K562 (cell line): ENCODE data around the gene SSBP2. TPM values are rescaled to one million over a fixed set of nuclear protein-coding genes. Genes with fewer than 3 reads are reported as not detected.

Experiments used
- ATF4 ChIP-seq: fragments of 450-650 bp; formaldehyde crosslinking; IDR thresholded peaks from 2 replicates; pipeline ENCODE4 v1.4.0; 2022; ENCODE audit warnings: mild to moderate bottlenecking, moderate library complexity
- CAMTA2 ChIP-seq: fragments of 250-450 bp; sonication (Bioruptor Pico); conservative IDR thresholded peaks from 2 replicates; pipeline ENCODE4 v1.5.1; 2022
- DDX20 ChIP-seq: fragments of 450-650 bp; IDR thresholded peaks from 2 replicates; pipeline ENCODE4 v1.6.1; 2016; ENCODE audit warnings: missing genetic modification characterization, low read depth, mild to moderate bottlenecking, missing compliant biosample characterization, moderate library complexity
- EP400 ChIP-seq: fragments of 450-650 bp; IDR thresholded peaks from 2 replicates; pipeline ENCODE4 v1.6.1; 2017; ENCODE audit warnings: antibody characterized with exemption, mild to moderate bottlenecking, moderate library complexity
- GABPA ChIP-seq: fragments of 200-800 bp; sonication (Bioruptor generic); conservative IDR thresholded peaks from 2 replicates; pipeline ENCODE4 v1.6.1; 2016; ENCODE audit warnings: low read depth, missing genetic modification characterization, missing compliant biosample characterization
- GTF2F1 ChIP-seq: IDR thresholded peaks from 2 replicates; pipeline ENCODE4 v1.6.1; 2011; ENCODE audit warnings: low read depth, low read length, improper control_type of control experiment
- IFI16 ChIP-seq: fragments of 250-450 bp; sonication (Bioruptor Pico); IDR thresholded peaks from 2 replicates; pipeline ENCODE4 v2.1.2; 2022; ENCODE audit warnings: mild to moderate bottlenecking, inconsistent platforms
- JUN ChIP-seq, 2 experiments: sonication (generic) in 1 of 2; formaldehyde crosslinking in 1 of 2; IDR thresholded peaks; 2 replicates each; pipeline versions ENCODE4 v1.6.1 to v1.8.0; 2012 to 2022; ENCODE audit warnings: borderline replicate concordance in 2 of 2, mild to moderate bottlenecking in 2 of 2, improper control_type of control experiment in 1 of 2, low read depth in 1 of 2, low read length in 1 of 2, missing genetic modification reagents in 1 of 2
- MLX ChIP-seq, 2 experiments: fragments of 450-650 bp in 1 of 2; sonication (generic) in 1 of 2; formaldehyde crosslinking; conservative IDR thresholded peaks; 2 replicates each; pipeline versions ENCODE4 v1.4.0 to v1.8.1; 2020 to 2022; ENCODE audit warnings: mild to moderate bottlenecking in 1 of 2, missing genetic modification reagents in 1 of 2
- NR2F6 ChIP-seq: fragments of 450-650 bp; formaldehyde crosslinking; IDR thresholded peaks from 2 replicates; pipeline ENCODE4 v1.4.0; 2020; ENCODE audit warnings: mild to moderate bottlenecking
- RAD21 ChIP-seq, 2 experiments: fragments of 250-450 bp in 1 of 2; fragments of 450-650 bp in 1 of 2; sonication (Bioruptor Pico) in 1 of 2; formaldehyde crosslinking in 1 of 2; IDR thresholded peaks in 1 of 2; conservative IDR thresholded peaks in 1 of 2; 2 replicates each; pipeline versions ENCODE4 v1.4.0 to v1.8.0; 2020 to 2022; ENCODE audit warnings: mild to moderate bottlenecking in 2 of 2, moderate library complexity in 1 of 2
- RBM14 ChIP-seq: fragments of 200-400 bp; formaldehyde crosslinking; IDR thresholded peaks from 2 replicates; pipeline ENCODE4 v1.6.1; 2018; ENCODE audit warnings: low read depth, mild to moderate bottlenecking, low read length, moderate library complexity, borderline replicate concordance; ENCODE audit not compliant: insufficient read depth
- ZNF124 ChIP-seq: sonication (generic); formaldehyde crosslinking; IDR thresholded peaks from 2 replicates; pipeline ENCODE4 v1.8.1; 2022; ENCODE audit warnings: missing genetic modification reagents
- ZNF408 ChIP-seq: fragments of 250-450 bp; sonication (Bioruptor Pico); IDR thresholded peaks from 2 replicates; pipeline ENCODE4 v1.4.0; 2020; ENCODE audit warnings: low read depth, mild to moderate bottlenecking, moderate library complexity
- ZZZ3 ChIP-seq: fragments of 450-650 bp; IDR thresholded peaks from 2 replicates; pipeline ENCODE4 v1.6.1; 2016; ENCODE audit warnings: antibody characterized with exemption, mild to moderate bottlenecking, moderate library complexity
- polyA plus RNA-seq, 8 experiments: library from polyadenylated mRNA; depleted of rRNA in 4 of 8; stranded (reverse) in 5 of 8; unstranded in 3 of 8; fragments of >200 nt; fragmentation: Nextera tagmentation in 2 of 8; fragmentation: Illumina TruSeq in 1 of 8; extraction: Ambion mirVana in 2 of 8; extraction: Trizol in 1 of 8; gene quantifications; 2 replicates each; pipeline versions ENCODE4 v1.2.1 to v1.2.3, GENCODE V29; 2011 to 2014; ENCODE audit warnings: inconsistent platforms in 1 of 8, missing spikeins in 1 of 8
- total RNA-seq, 7 experiments: library from RNA; depleted of rRNA in 6 of 7; stranded (reverse); fragments of >200 nt in 6 of 7; fragmentation: Illumina TruSeq in 2 of 7; extraction: Trizol in 2 of 7; gene quantifications; 2 replicates each; pipeline versions ENCODE4 v1.2.1 to v1.2.3, GENCODE V29; 2011 to 2021; ENCODE audit warnings: low replicate concordance in 1 of 7
- TF ChIP-seq, protein P1 (sequence below): sonication (generic); formaldehyde crosslinking; IDR thresholded peaks from 2 replicates; pipeline ENCODE4 v1.8.1; 2022; ENCODE audit warnings: missing genetic modification reagents

The SSBP2 gene
- total and polyA plus RNA-seq, 9 of the 15 experiments (the other 6 are each of a cell fraction or from before 2014, with no cell fraction given), result 22.3 to 133 (median 42.1) TPM

GRCh38 chr5:81779125-81779915 is 28.4 kb upstream of the SSBP2 start (continued):
- TF ChIP-seq JUN (IDR thresholded peaks at IDR 0.05; ENCODE audit: borderline replicate concordance, low read depth, low read length) (no peak), JUN (CRISPR knock-in tag; IDR thresholded peaks at IDR 0.05; ENCODE audit: borderline replicate concordance) (no peak), MLX (CRISPR knock-in tag; conservative IDR thresholded peaks at IDR 0.05) (no peak), DDX20 (tag) (no peak), RBM14 (no peak), GABPA (tag) (no peak), EP400 (peak; percentile 9; the same call in 1 of the 2 replicates), RAD21 (CRISPR knock-in tag; conservative IDR thresholded peaks at IDR 0.05 in 1 of 2, IDR thresholded peaks at IDR 0.05 in 1 of 2) (no peak), CAMTA2 (CRISPR knock-in tag) (no peak), ZNF408 (no peak), NR2F6 (no peak), ZZZ3 (no peak), ATF4 (no peak), IFI16 (CRISPR knock-in tag) (no peak), GTF2F1 (no peak), ZNF124 (CRISPR knock-in tag) (no peak)
- TF ChIP-seq, protein P1, sequence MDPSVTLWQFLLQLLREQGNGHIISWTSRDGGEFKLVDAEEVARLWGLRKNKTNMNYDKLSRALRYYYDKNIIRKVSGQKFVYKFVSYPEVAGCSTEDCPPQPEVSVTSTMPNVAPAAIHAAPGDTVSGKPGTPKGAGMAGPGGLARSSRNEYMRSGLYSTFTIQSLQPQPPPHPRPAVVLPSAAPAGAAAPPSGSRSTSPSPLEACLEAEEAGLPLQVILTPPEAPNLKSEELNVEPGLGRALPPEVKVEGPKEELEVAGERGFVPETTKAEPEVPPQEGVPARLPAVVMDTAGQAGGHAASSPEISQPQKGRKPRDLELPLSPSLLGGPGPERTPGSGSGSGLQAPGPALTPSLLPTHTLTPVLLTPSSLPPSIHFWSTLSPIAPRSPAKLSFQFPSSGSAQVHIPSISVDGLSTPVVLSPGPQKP, result no peak
